H9 (cell line): ENCODE results near the gene CCDC91. TPM values are rescaled to one million over a fixed set of nuclear protein-coding genes. Genes with fewer than 3 reads are reported as not detected.

Experiments used
- DNase-seq: peaks from one replicate; pipeline ENCODE4 v3.0.0-alpha.2; 2017
- H2AFZ ChIP-seq: one replicate; pipeline ENCODE4 v1.6.1; 2013; ENCODE audit warnings: mild to moderate bottlenecking, low read length, control low read depth, moderate library complexity
- H2AK5ac ChIP-seq: 2 replicates; pipeline ENCODE4 v1.6.1; 2013; ENCODE audit warnings: low read length, control low read depth, mixed read lengths; ENCODE audit not compliant: insufficient read length
- H2BK120ac ChIP-seq: one replicate; pipeline ENCODE4 v1.6.1; 2013; ENCODE audit warnings: low read depth, mild to moderate bottlenecking, low read length, control low read depth, inconsistent platforms; ENCODE audit not compliant: poor library complexity, severe bottlenecking
- H2BK12ac ChIP-seq: 2 replicates; pipeline ENCODE4 v1.6.1; 2013; ENCODE audit warnings: low read length, control low read depth, mixed read lengths, low read depth; ENCODE audit not compliant: insufficient read length
- H2BK15ac ChIP-seq: 2 replicates; pipeline ENCODE4 v1.6.1; 2013; ENCODE audit warnings: low read depth, low read length, control low read depth
- H2BK20ac ChIP-seq: one replicate; pipeline ENCODE4 v1.6.1; 2013; ENCODE audit warnings: low read depth, mild to moderate bottlenecking, low read length, control low read depth, inconsistent platforms; ENCODE audit not compliant: poor library complexity, severe bottlenecking
- H2BK5ac ChIP-seq: 2 replicates; pipeline ENCODE4 v1.6.1; 2013; ENCODE audit warnings: low read length, control low read depth, mixed read lengths; ENCODE audit not compliant: insufficient read length
- H3K14ac ChIP-seq: 2 replicates; pipeline ENCODE4 v1.6.1; 2013; ENCODE audit warnings: low read length, control low read depth; ENCODE audit not compliant: insufficient read depth
- H3K18ac ChIP-seq: 2 replicates; pipeline ENCODE4 v1.6.1; 2013; ENCODE audit warnings: low read depth, mild to moderate bottlenecking, mixed read lengths, low read length, control low read depth; ENCODE audit not compliant: insufficient read length
- H3K23ac ChIP-seq: 2 replicates; pipeline ENCODE4 v1.6.1; 2013; ENCODE audit warnings: low read length, control low read depth, mixed read lengths, low read depth; ENCODE audit not compliant: insufficient read length
- H3K23me2 ChIP-seq: 2 replicates; pipeline ENCODE4 v1.6.1; 2013; ENCODE audit warnings: low read depth, mild to moderate bottlenecking, mixed read lengths, low read length, control low read depth; ENCODE audit not compliant: insufficient read length, poor library complexity, severe bottlenecking
- H3K27ac ChIP-seq: 2 replicates; pipeline ENCODE4 v1.5.1; 2013; ENCODE audit warnings: low read length, control low read depth, mixed read lengths, low read depth; ENCODE audit not compliant: insufficient read length
- H3K27me3 ChIP-seq: 2 replicates; pipeline ENCODE4 v1.6.1; 2013; ENCODE audit warnings: low read length, control low read depth, inconsistent platforms; ENCODE audit not compliant: insufficient read depth
- H3K4ac ChIP-seq: 2 replicates; pipeline ENCODE4 v1.6.1; 2013; ENCODE audit warnings: low read depth, mild to moderate bottlenecking, control low read depth, inconsistent platforms, low read length, moderate library complexity
- H3K4me1 ChIP-seq: 2 replicates; pipeline ENCODE4 v1.6.1; 2013; ENCODE audit warnings: low read length, control low read depth, inconsistent platforms; ENCODE audit not compliant: insufficient read depth
- H3K4me2 ChIP-seq: 2 replicates; pipeline ENCODE4 v1.6.1; 2013; ENCODE audit warnings: low read length, control low read depth, mixed read lengths; ENCODE audit not compliant: insufficient read length, insufficient read depth
- H3K56ac ChIP-seq: 2 replicates; pipeline ENCODE4 v1.6.1; 2013; ENCODE audit warnings: low read depth, mild to moderate bottlenecking, mixed read lengths, low read length, control low read depth; ENCODE audit not compliant: insufficient read length
- H3K79me1 ChIP-seq: 2 replicates; pipeline ENCODE4 v1.6.1; 2013; ENCODE audit warnings: low read depth, mild to moderate bottlenecking, moderate library complexity, low read length, control low read depth, inconsistent platforms; ENCODE audit not compliant: insufficient read depth, poor library complexity, severe bottlenecking
- H3K79me2 ChIP-seq: 2 replicates; pipeline ENCODE4 v1.6.1; 2013; ENCODE audit warnings: low read length, control low read depth, inconsistent platforms; ENCODE audit not compliant: insufficient read depth
- H3K9ac ChIP-seq: 2 replicates; pipeline ENCODE4 v1.6.1; 2013; ENCODE audit warnings: low read length, control low read depth, mixed read lengths; ENCODE audit not compliant: insufficient read length; ENCODE audit errors: extremely low read depth
- H3K9me3 ChIP-seq: one replicate; pipeline ENCODE4 v1.6.1; 2013; ENCODE audit warnings: low read depth, low read length, inconsistent platforms; ENCODE audit not compliant: control insufficient read depth
- H3T11ph ChIP-seq: one replicate; pipeline ENCODE4 v1.6.1; 2013; ENCODE audit warnings: mild to moderate bottlenecking, low read length, control low read depth, inconsistent platforms
- H4K20me1 ChIP-seq: one replicate; pipeline ENCODE4 v1.6.1; 2013; ENCODE audit not compliant: control insufficient read depth, insufficient read length, insufficient read depth
- H4K5ac ChIP-seq: 2 replicates; pipeline ENCODE4 v1.6.1; 2013; ENCODE audit warnings: low read depth, mild to moderate bottlenecking, mixed read lengths, low read length, control low read depth; ENCODE audit not compliant: insufficient read length
- H4K8ac ChIP-seq: replicated peaks from 2 replicates; pipeline ENCODE4 v1.6.1; 2013; ENCODE audit warnings: low read length, control low read depth, mixed read lengths, low read depth; ENCODE audit not compliant: insufficient read length
- H4K91ac ChIP-seq: 2 replicates; pipeline ENCODE4 v1.6.1; 2013; ENCODE audit warnings: low read depth, mild to moderate bottlenecking, moderate library complexity, mixed read lengths, low read length, control low read depth; ENCODE audit not compliant: insufficient read length
- H3K27ac Mint-ChIP-seq, 3 experiments: 2 replicates in 2 of 3; 3 replicates in 1 of 3; pipeline ENCODE4 v1.8.0; 2020 to 2021; ENCODE audit warnings: mixed read lengths in 3 of 3, mild to moderate bottlenecking in 1 of 3, moderate library complexity in 1 of 3
- H3K27me3 Mint-ChIP-seq: 2 replicates; pipeline ENCODE4 v1.8.0; 2021; ENCODE audit warnings: low read depth, mild to moderate bottlenecking, moderate library complexity, mixed read lengths
- H3K36me3 Mint-ChIP-seq, 3 experiments: 2 replicates in 2 of 3; 3 replicates in 1 of 3; pipeline ENCODE4 v1.8.0; 2020 to 2021; ENCODE audit warnings: low read depth in 3 of 3, mixed read lengths in 3 of 3; ENCODE audit not compliant: insufficient read depth in 1 of 3
- H3K4me1 Mint-ChIP-seq, 2 experiments: 2 replicates each; pipeline ENCODE4 v1.8.0; 2020; ENCODE audit warnings: mixed read lengths in 2 of 2
- H3K4me3 Mint-ChIP-seq, 2 experiments: 2 replicates in 1 of 2; 3 replicates in 1 of 2; pipeline ENCODE4 v1.8.0; 2020 to 2021; ENCODE audit warnings: mild to moderate bottlenecking in 2 of 2, mixed read lengths in 2 of 2, moderate library complexity in 1 of 2
- H3K9me3 Mint-ChIP-seq, 2 experiments: 2 replicates in 1 of 2; 3 replicates in 1 of 2; pipeline ENCODE4 v1.8.0; 2020; ENCODE audit warnings: mild to moderate bottlenecking in 2 of 2, mixed read lengths in 2 of 2, moderate library complexity in 1 of 2
- WGBS: extraction: QIAGEN DNeasy Blood & Tissue Kit; methylation state at CpG from one replicate; pipeline ENCODE4 v1.1.7; 2013; ENCODE audit warnings: missing lambda C conversion rate, low lambda C conversion rate, mixed read lengths; ENCODE audit not compliant: insufficient read length; ENCODE audit errors: extremely low coverage; 5-methylcytosine and 5-hydroxymethylcytosine counted together
- total RNA-seq: library from RNA; stranded (reverse); gene quantifications from 2 replicates; pipeline ENCODE4 v1.2.1, GENCODE V29; 2021
- TF ChIP-seq, protein P1 (sequence below): fragments of 200-600 bp; sonication (generic); conservative IDR thresholded peaks from 3 replicates; pipeline ENCODE4 v1.8.0; 2021; ENCODE audit warnings: antibody characterized with exemption, mild to moderate bottlenecking

Gene CCDC91
- total RNA-seq, 1 experiment from 2014 or later: 22.7 TPM

DNA sequence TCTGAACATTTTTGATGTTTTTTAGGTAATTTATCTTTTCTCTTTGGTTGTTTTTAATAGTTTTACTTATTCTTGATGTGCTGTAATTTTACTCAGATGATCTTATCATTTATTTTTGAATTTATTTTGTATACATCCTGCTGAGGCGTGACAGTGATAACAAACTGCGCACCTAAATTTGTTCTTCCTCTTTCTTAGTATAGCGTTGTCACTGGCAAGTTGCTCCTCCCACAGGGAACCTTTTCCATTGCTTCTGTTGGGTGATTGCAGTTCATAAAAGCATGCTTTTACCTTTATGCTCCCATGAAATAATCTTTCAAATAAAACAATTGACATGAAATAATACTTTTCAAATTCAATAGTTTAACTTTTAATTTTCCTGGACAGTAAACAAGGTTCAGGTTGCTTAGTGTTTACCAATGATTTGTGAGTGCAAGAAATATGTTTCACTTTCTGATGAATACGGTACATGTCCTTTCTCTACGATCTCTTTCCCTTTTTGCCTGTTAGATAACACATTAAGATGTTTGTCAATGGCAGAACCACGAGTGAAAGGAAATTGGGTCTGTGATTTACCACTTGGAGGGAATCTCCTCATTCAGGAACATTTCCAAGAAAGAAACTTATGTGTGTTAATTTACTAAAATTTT is 223.3 kb downstream of the CCDC91 start:
- Histone ChIP-seq H3K27ac (no peak overlapping the region), H3K79me2 (no peaks in the 10 kb centered on the region), H3K27me3 (no peaks in the 10 kb centered on the region), H4K91ac (no peak overlapping the region), H3K9me3 (no peaks in the 10 kb centered on the region), H2BK15ac (no peak overlapping the region), H3T11ph (no peak overlapping the region), H2AK5ac (no peak overlapping the region), H3K9ac (no peak overlapping the region), H2BK120ac (no peak overlapping the region), H2BK12ac (no peak overlapping the region), H3K23me2 (no peaks in the 10 kb centered on the region), H3K4me1 (peaks cover 4% of the 10 kb centered on the region; the same call in 1 of the 2 replicates), H3K79me1 (no peaks in the 10 kb centered on the region), H4K20me1 (no peaks in the 10 kb centered on the region), H3K18ac (no peak overlapping the region), H3K14ac (no peak overlapping the region), H3K56ac (no peak overlapping the region), H2AFZ (no peak overlapping the region), H3K4me2 (no peak overlapping the region), H2BK20ac (no peak overlapping the region), H4K5ac (no peak overlapping the region), H2BK5ac (no peak overlapping the region), H3K23ac (no peak overlapping the region), H3K4ac (no peak overlapping the region), H4K8ac (no peak overlapping the region)
- Mint-ChIP-seq H3K36me3 (peaks cover 6 to 12% (median 12%) of the 10 kb centered on the region in 3 experiments; a peak in 6 of 7 replicates), H3K27ac (no peak overlapping the region), H3K9me3 (peaks cover 3 to 4% of the 10 kb centered on the region in 2 experiments; a peak in 3 of 5 replicates), H3K4me1 (peaks cover 16% of the 10 kb centered on the region in 2 experiments), H3K4me3 (no peak overlapping the region), H3K27me3 (no peaks in the 10 kb centered on the region)
- TF ChIP-seq, protein P1, sequence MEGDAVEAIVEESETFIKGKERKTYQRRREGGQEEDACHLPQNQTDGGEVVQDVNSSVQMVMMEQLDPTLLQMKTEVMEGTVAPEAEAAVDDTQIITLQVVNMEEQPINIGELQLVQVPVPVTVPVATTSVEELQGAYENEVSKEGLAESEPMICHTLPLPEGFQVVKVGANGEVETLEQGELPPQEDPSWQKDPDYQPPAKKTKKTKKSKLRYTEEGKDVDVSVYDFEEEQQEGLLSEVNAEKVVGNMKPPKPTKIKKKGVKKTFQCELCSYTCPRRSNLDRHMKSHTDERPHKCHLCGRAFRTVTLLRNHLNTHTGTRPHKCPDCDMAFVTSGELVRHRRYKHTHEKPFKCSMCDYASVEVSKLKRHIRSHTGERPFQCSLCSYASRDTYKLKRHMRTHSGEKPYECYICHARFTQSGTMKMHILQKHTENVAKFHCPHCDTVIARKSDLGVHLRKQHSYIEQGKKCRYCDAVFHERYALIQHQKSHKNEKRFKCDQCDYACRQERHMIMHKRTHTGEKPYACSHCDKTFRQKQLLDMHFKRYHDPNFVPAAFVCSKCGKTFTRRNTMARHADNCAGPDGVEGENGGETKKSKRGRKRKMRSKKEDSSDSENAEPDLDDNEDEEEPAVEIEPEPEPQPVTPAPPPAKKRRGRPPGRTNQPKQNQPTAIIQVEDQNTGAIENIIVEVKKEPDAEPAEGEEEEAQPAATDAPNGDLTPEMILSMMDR: no peak
- DNase-seq: no peak
- no CpG with 5 or more reads among the region's 6 CpGs for WGBS
